ENCODE data around the gene C11orf65.

The C11orf65 gene

GRCh38 chr11:108370990-108371389, 96.3 kb downstream of the C11orf65 start:
- no peak for DNase-seq (ENCODE audit: low read depth in 2 of 2)

GRCh38 chr11:108370315-108370714, 97.0 kb downstream of the C11orf65 start:
- no peak for DNase-seq (ENCODE audit: low read depth in 2 of 2)

DNA sequence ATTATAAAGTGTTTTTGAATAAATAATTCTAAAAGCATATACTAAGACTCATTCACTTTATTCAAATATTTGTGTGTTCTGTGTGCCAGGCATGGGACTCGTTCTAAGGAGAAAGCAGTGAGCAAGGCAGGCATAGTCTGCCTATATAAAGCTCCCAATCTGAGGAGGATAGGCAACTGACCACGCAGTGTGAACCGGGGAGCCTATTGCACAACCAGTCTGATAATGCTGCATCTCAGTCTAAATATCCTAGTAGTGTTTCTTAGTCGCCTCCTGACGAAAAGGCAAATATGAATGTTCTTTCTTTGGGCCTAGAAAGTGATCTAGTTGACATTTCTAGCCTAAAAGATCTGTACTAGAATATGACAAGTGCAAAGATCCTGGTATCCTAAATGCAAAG, 98.3 kb downstream of the C11orf65 start:
- DNase-seq (ENCODE audit: low read depth in 2 of 2), result no peak

DNA sequence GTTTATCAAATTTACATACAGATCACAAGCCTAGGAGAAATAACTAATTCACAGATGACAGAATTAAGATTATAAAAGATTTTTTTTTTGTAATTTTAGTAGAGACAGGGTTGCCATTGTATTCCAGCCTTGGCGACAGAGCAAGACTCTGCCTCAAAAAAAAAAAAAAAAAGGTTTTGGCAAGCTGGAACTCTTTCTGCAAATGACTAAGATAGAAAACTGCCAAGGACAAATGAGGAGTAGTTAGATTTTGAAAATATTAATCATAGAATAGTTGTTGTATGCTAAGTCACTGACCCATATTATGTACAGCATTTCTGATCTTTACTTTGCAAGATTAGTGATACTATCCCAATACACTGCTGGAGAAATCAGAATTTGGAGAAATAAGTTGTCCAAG, 99.2 kb downstream of the C11orf65 start:
- no peak for DNase-seq (ENCODE audit: low read depth in 2 of 2)

GRCh38 chr11:108364159-108364558, 103.2 kb downstream of the C11orf65 start:
- DNase-seq (ENCODE audit: low read depth in 2 of 2), result no peak

GRCh38 chr11:108351468-108351867, 115.9 kb downstream of the C11orf65 start:
- DNase-seq (ENCODE audit: low read depth in 2 of 2), result no peak

GRCh38 chr11:108346451-108346850, 120.9 kb downstream of the C11orf65 start:
- no peak for DNase-seq (ENCODE audit: low read depth in 2 of 2)

- DNase-seq (ENCODE audit: low read depth in 2 of 2), result no peak
Measured at GRCh38 chr11:108345767-108346166, 121.6 kb downstream of the C11orf65 start.

- DNase-seq (ENCODE audit: low read depth in 2 of 2), result no peak
Measured at GRCh38 chr11:108343714-108344113, 123.6 kb downstream of the C11orf65 start.

DNA sequence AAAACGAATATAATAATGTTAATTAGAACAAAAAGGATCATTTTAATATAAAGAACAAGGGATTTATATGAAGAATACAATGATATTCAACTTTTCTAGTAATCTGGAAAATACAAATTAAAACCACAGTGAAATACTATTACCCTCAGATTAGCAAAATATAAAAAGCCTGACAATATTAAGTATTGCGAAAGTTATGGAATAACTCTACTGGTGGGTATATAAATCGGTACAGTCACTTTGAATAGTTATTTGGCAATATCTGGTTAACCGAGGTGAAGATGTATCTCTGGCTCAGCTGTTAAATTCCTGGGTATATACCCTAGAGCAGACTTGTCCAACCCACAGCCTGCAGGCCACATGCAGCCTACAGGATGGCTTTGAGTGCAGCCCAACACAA, 125.7 kb downstream of the C11orf65 start:
- no peak for DNase-seq (ENCODE audit: low read depth in 2 of 2)

DNA sequence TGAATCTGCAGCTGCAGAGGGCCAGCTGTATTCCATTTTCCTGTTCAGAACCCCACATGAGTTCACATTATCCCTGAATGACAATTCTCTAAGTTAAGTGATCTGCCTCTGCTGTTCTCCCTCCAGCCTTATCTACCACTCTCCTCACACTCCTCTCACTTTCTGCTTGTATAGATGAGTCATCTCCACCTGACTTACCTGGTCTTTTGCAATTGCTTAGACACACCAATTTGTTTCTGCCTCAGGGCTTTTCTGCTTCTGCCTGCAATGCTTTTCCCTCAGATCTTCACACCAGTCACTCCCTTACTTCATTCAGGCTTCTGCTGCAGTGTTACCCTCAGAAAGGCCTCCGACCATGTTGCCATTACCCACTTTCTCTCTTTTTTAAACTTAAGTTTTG, 126.4 kb downstream of the C11orf65 start:
- no peak for DNase-seq (ENCODE audit: low read depth in 2 of 2)

GRCh38 chr11:108338750-108339149, 128.6 kb downstream of the C11orf65 start:
- DNase-seq (ENCODE audit: low read depth in 2 of 2), result no peak

- no peak for DNase-seq (ENCODE audit: low read depth in 2 of 2)
Measured at GRCh38 chr11:108333403-108333899, 133.9 kb downstream of the C11orf65 start.

Measured in stimulated activated CD4-positive, alpha-beta T cell treated with anti-CD3 and anti-CD28 coated beads, Interleukin-4, amount 100 ng/mL, for 48 hours (primary cell).